ENCODE data around the gene CDK2AP2.

GRCh38 chr11:67465189-67465510, 42.8 kb downstream of the CDK2AP2 start:
- no peak for TF ChIP-seq STAT1 (IDR thresholded peaks at IDR 0.05; ENCODE audit: unreplicated experiment)
- TF ChIP-seq REST (IDR thresholded peaks at IDR 0.05; ENCODE audit: unreplicated experiment): no peak
- no peak for TF ChIP-seq CTCF (conservative IDR thresholded peaks at IDR 0.05; ENCODE audit: low read depth in 2 of 2)
- TF ChIP-seq EZH2 (IDR thresholded peaks at IDR 0.05; ENCODE audit: low read depth, unreplicated experiment): no peak
- TF ChIP-seq JUNB (IDR thresholded peaks at IDR 0.05; ENCODE audit: unreplicated experiment): no peak
- TF ChIP-seq ETS1 (IDR thresholded peaks at IDR 0.05): no peak

Measured in GM23338 (cell line).